Ovary (tissue), 10 donors: ENCODE results near the gene GLRA1. TPM values are rescaled to one million over a fixed set of nuclear protein-coding genes. Genes with fewer than 3 reads are reported as not detected.

Experiments used
- DNase-seq, 5 donors: peaks; one replicate each; pipeline ENCODE4 v3.0.0-alpha.2; 2019 to 2020
- H3K27ac ChIP-seq, 2 donors: fragments of 200-600 bp; one replicate each; pipeline versions ENCODE4 v1.5.1 to v1.8.0; 2019 to 2022
- H3K27me3 ChIP-seq: fragments of 200-600 bp; one replicate; pipeline ENCODE4 v1.8.0; 2022
- H3K36me3 ChIP-seq: fragments of 200-600 bp; sonication (generic); one replicate; pipeline ENCODE4 v1.5.1; 2019
- H3K4me1 ChIP-seq: one replicate; pipeline ENCODE4 v1.8.1; 2013; ENCODE audit warnings: mild to moderate bottlenecking, moderate library complexity; ENCODE audit not compliant: insufficient read depth
- H3K4me3 ChIP-seq: fragments of 200-600 bp; sonication (generic); one replicate; pipeline ENCODE4 v1.5.1; 2017
- H3K9me3 ChIP-seq, 2 donors: fragments of 200-600 bp in 1 of 2; sonication (generic) in 1 of 2; one replicate each; pipeline versions ENCODE4 v1.5.1 to v1.8.1; 2013 to 2019; ENCODE audit warnings: mild to moderate bottlenecking in 1 of 2, moderate library complexity in 1 of 2
- CTCF ChIP-seq, 3 donors: fragments of 450-650 bp in 2 of 3; fragments of 200-600 bp in 1 of 3; IDR thresholded peaks; one replicate each; pipeline versions ENCODE4 v1.5.1 to v1.8.0; 2016 to 2022; ENCODE audit warnings: antibody characterized with exemption in 3 of 3, mild to moderate bottlenecking in 1 of 3
- EP300 ChIP-seq: sonication (generic); formaldehyde crosslinking; IDR thresholded peaks from one replicate; pipeline ENCODE4 v1.6.1; 2017; ENCODE audit warnings: antibody characterized with exemption
- POLR2A ChIP-seq: fragments of 450-650 bp; IDR thresholded peaks from one replicate; pipeline ENCODE4 v1.6.1; 2017; ENCODE audit warnings: antibody characterized with exemption, mild to moderate bottlenecking, moderate library complexity
- WGBS, 3 donors: extraction: QIAGEN DNeasy Blood & Tissue Kit in 1 of 3; methylation state at CpG; one replicate each; pipeline versions ENCODE4 v1.1.5 to v1.1.7; 2013 to 2017; 5-methylcytosine and 5-hydroxymethylcytosine counted together
- intact Hi-C, 4 donors: fragments of 100-400 bp; cut with DNase I; formaldehyde crosslinking; loops; one replicate each; pipeline versions ENCODE4 v1.11.0 to v1.15.1; 2022 to 2023
- long read RNA-seq, 3 donors: library from polyadenylated mRNA in 2 of 3; unstranded in 2 of 3; transcript quantifications; one replicate each; pipeline ENCODE4 v2.0.0 and lab custom pipeline, GENCODE V29; 2021 to 2026
- polyA plus RNA-seq, 2 donors: library from polyadenylated mRNA; stranded (reverse); fragments of 200-250 nt in 1 of 2; fragments of 350-450 nt in 1 of 2; fragmentation: Illumina TruSeq in 1 of 2; extraction: RNeasy Lipid Tissue Mini Kit (QIAGEN cat#74804) in 1 of 2; gene quantifications; one replicate each; pipeline ENCODE4 v1.2.3, GENCODE V29; 2013 to 2014
- total RNA-seq, 7 donors: library from RNA; depleted of rRNA in 2 of 7; stranded (reverse); fragments of >200 nt in 2 of 7; fragmentation: NEBNext Ultra II Directional in 3 of 7; extraction: Animal tissue kit (Norgen Biotek cat#: 25700) in 3 of 7; gene quantifications; one replicate each; pipeline versions ENCODE4 v1.1.0 to v1.2.4, GENCODE V29; 2016 to 2023
- donor health status: DM: no; HTN: no; CAD: no; lungs with moderate emphysema.
- donor health status: DM: no; HTN: no; CAD: no.
- donor health status: Bipolar disorder and iron deficiency.
- donor health status: DM: yes; HTN: yes; CAD: no.
- donor health status: DM: no; HTN: no; CAD: no.
- donor health status: DM: yes; HTN: yes; CAD: no.

GLRA1 gene
- total RNA-seq (not detected), polyA plus RNA-seq (not detected)
- long read RNA-seq, donor 1 = 0 reads
- long read RNA-seq, donor 2 = 0 reads
- long read RNA-seq, donor 3, partial matches to known transcripts = 0 of 2 reads
- long read RNA-seq, donor 3, other reads (novel, unspliced or antisense) = 2 of 2 reads

GRCh38 chr5:151924564-151925301, at the start of gene GLRA1:
GLRA1 (minus strand) TSS chr5:151924851; CDS start chr5:151924549, 302 bp downstream.
- Histone ChIP-seq H3K36me3 (no peaks in the 10 kb centered on the region), H3K9me3 (no peaks in the 10 kb centered on the region), H3K4me3 (no peak within 1 kb of the TSS), H3K27me3 (no peaks in the 10 kb centered on the region), H3K4me1 (no peaks in the 10 kb centered on the region), H3K27ac (no peak within 1 kb of the TSS)
- TF ChIP-seq CTCF (IDR thresholded peaks at IDR 0.05) = no peak
- TF ChIP-seq EP300 = no peak
- no peak for TF ChIP-seq POLR2A
- DNase-seq = peak; percentile 25 to 69 (median 52)
- 3 to 5% (median 5%) methylated on average over 44 of the region's 44 CpGs for WGBS, 3 donors
- intact Hi-C loops = no loop called here

GRCh38 chr5:151970885-151971284, 46.2 kb upstream of the GLRA1 start:
- Histone ChIP-seq H3K36me3 (no peaks in the 10 kb centered on the region), H3K4me3 (no peak overlapping the region), H3K9me3 (no peaks in the 10 kb centered on the region), H3K27me3 (no peaks in the 10 kb centered on the region), H3K4me1 (no peaks in the 10 kb centered on the region), H3K27ac (no peak overlapping the region)
- TF ChIP-seq POLR2A (no peak), CTCF (IDR thresholded peaks at IDR 0.05) (no peak), EP300 (no peak)
- DNase-seq = no peak
- intact Hi-C loops = no loop called here

GRCh38 chr5:151967865-151968264, 43.2 kb upstream of the GLRA1 start:
- 77 to 79% (median 78%) methylated on average over 6 of the region's 6 CpGs for WGBS, 3 donors
- Histone ChIP-seq H3K27ac (no peak overlapping the region), H3K9me3 (no peaks in the 10 kb centered on the region), H3K4me3 (no peak overlapping the region), H3K36me3 (no peaks in the 10 kb centered on the region), H3K4me1 (no peaks in the 10 kb centered on the region), H3K27me3 (no peaks in the 10 kb centered on the region)
- no peak for TF ChIP-seq POLR2A
- no peak for TF ChIP-seq EP300
- no peak for TF ChIP-seq CTCF (IDR thresholded peaks at IDR 0.05)
- intact Hi-C loops = no loop called here
- no peak for DNase-seq

GRCh38 chr5:151966046-151966445, 41.4 kb upstream of the GLRA1 start:
- H3K9me3 ChIP-seq = no peaks in the 10 kb centered on the region

More at GRCh38 chr5:151966046-151966445, 41.4 kb upstream of the GLRA1 start:
- Histone ChIP-seq H3K4me3 (no peak overlapping the region), H3K27ac (no peak overlapping the region), H3K36me3 (no peaks in the 10 kb centered on the region), H3K27me3 (no peaks in the 10 kb centered on the region), H3K4me1 (no peaks in the 10 kb centered on the region)
- intact Hi-C loops = no loop called here
- 79 to 89% (median 82%) methylated on average over 1 of the region's 1 CpG for WGBS, 3 donors
- TF ChIP-seq EP300 = no peak
- no peak for TF ChIP-seq POLR2A
- TF ChIP-seq CTCF (IDR thresholded peaks at IDR 0.05) = no peak
- no peak for DNase-seq
